GM23248 (cell line): ENCODE measurements around the gene IFT20. TPM values are rescaled to one million over a fixed set of nuclear protein-coding genes. Genes with fewer than 3 reads are reported as not detected.
A peak's percentile ranks its signal among the peaks of the same experiment; 100 is the strongest.

Experiments
- DNase-seq: peaks from one replicate; pipeline ENCODE4 v3.0.0-alpha.2; 2015
- H2AFZ ChIP-seq: fragments of 200-600 bp; sonication (generic); 2 replicates; pipeline ENCODE4 v1.6.1; 2016; ENCODE audit warnings: antibody characterized with exemption
- H3F3A ChIP-seq: fragments of 200-600 bp; sonication (generic); 2 replicates; pipeline ENCODE4 v1.6.1; 2016; ENCODE audit warnings: mild to moderate bottlenecking, antibody characterized with exemption, mixed run types; ENCODE audit not compliant: insufficient read depth
- H3K27ac ChIP-seq: fragments of 200-600 bp; sonication (generic); 2 replicates; pipeline ENCODE4 v1.5.1; 2016; ENCODE audit warnings: mild to moderate bottlenecking
- H3K27me3 ChIP-seq: fragments of 200-600 bp; sonication (generic); replicated peaks from 2 replicates; pipeline ENCODE4 v1.6.1; 2016; ENCODE audit warnings: mild to moderate bottlenecking; ENCODE audit not compliant: insufficient read depth
- H3K36me3 ChIP-seq: fragments of 200-600 bp; sonication (generic); 2 replicates; pipeline ENCODE4 v1.6.1; 2016; ENCODE audit warnings: low read depth, mild to moderate bottlenecking
- H3K4me1 ChIP-seq: fragments of 200-600 bp; sonication (generic); 2 replicates; pipeline ENCODE4 v1.6.1; 2016; ENCODE audit warnings: mild to moderate bottlenecking; ENCODE audit not compliant: insufficient read depth
- H3K4me2 ChIP-seq: fragments of 200-600 bp; sonication (generic); one replicate; pipeline ENCODE4 v1.6.1; 2016; ENCODE audit warnings: mild to moderate bottlenecking; ENCODE audit not compliant: unreplicated experiment
- H3K4me3 ChIP-seq: fragments of 200-600 bp; sonication (generic); 2 replicates; pipeline ENCODE4 v1.5.1; 2016; ENCODE audit warnings: mild to moderate bottlenecking
- H3K79me2 ChIP-seq: fragments of 200-600 bp; sonication (generic); 2 replicates; pipeline ENCODE4 v1.6.1; 2016; ENCODE audit warnings: mild to moderate bottlenecking; ENCODE audit not compliant: insufficient read depth
- H3K9ac ChIP-seq: fragments of 200-600 bp; sonication (generic); 2 replicates; pipeline ENCODE4 v1.6.1; 2016; ENCODE audit warnings: mild to moderate bottlenecking
- H3K9me2 ChIP-seq: fragments of 200-600 bp; sonication (generic); 2 replicates; pipeline ENCODE4 v1.6.1; 2016; ENCODE audit warnings: mixed run types, mild to moderate bottlenecking, moderate library complexity; ENCODE audit not compliant: insufficient read depth
- H3K9me3 ChIP-seq: fragments of 200-600 bp; sonication (generic); one replicate; pipeline ENCODE4 v1.6.1; 2017; ENCODE audit warnings: low read depth
- H4K20me1 ChIP-seq: fragments of 200-600 bp; sonication (generic); 2 replicates; pipeline ENCODE4 v1.6.0; 2016; ENCODE audit not compliant: insufficient read depth
- EZH2 ChIP-seq: fragments of 200-600 bp; sonication (generic); IDR thresholded peaks from 2 replicates; pipeline ENCODE4 v1.6.1; 2018; ENCODE audit warnings: antibody characterized with exemption, mild to moderate bottlenecking; ENCODE audit not compliant: insufficient read depth, poor library complexity, severe bottlenecking
- EZH2phosphoT487 ChIP-seq: fragments of 200-600 bp; sonication (generic); IDR thresholded peaks from 2 replicates; pipeline ENCODE4 v1.6.1; 2018; ENCODE audit warnings: antibody characterized with exemption, moderate library complexity, mild to moderate bottlenecking, low read depth; ENCODE audit not compliant: insufficient read depth
- WGBS, 2 experiments: methylation state at CpG; one replicate each; pipeline ENCODE4 v1.1.6; 2015 to 2017; ENCODE audit warnings: low lambda C conversion rate in 2 of 2, low coverage in 1 of 2; ENCODE audit errors: missing lambda C conversion rate in 2 of 2; 5-methylcytosine and 5-hydroxymethylcytosine counted together
- in situ Hi-C: fragments of 300-500 bp; cut with MboI; formaldehyde crosslinking; loops from 2 replicates; pipeline ENCODE4 v1.15.0; 2020
- polyA plus RNA-seq: library from polyadenylated mRNA; unstranded; fragments of >200 nt; fragmentation: Nextera tagmentation; extraction: Ambion mirVana; gene quantifications from 2 replicates; pipeline ENCODE4 v1.2.1, GENCODE V29; 2016
- total RNA-seq: library from RNA; depleted of rRNA; stranded (reverse); fragments of >200 nt; shearing (Covaris generic); gene quantifications from 2 replicates; pipeline ENCODE4 v1.2.3, GENCODE V29; 2014

IFT20 gene
- total and polyA plus RNA-seq, 2 experiments from 2014 or later: 80.5 to 111 TPM

- in situ Hi-C loops: no loop called here
- Histone ChIP-seq H3F3A (peaks cover 48% of the 10 kb centered on the region), H3K36me3 (peaks cover 44% of the 10 kb centered on the region), H3K79me2 (peaks cover 20% of the 10 kb centered on the region), H4K20me1 (no peaks in the 10 kb centered on the region), H3K9me3 (no peaks in the 10 kb centered on the region), H3K4me2 (no peak overlapping the region), H3K4me3 (no peak overlapping the region), H2AFZ (no peak overlapping the region), H3K9me2 (no peaks in the 10 kb centered on the region), H3K27me3 (no peaks in the 10 kb centered on the region), H3K27ac (0 out of 2 replicates have a peak overlapping the region, but pooled peaks have one; percentile 73), H3K9ac (no peak overlapping the region), H3K4me1 (peaks cover 24% of the 10 kb centered on the region)
- DNase-seq: no peak
- TF ChIP-seq EZH2 (no peak), EZH2phosphoT487 (no peak)
- WGBS, 2 experiments: 90 to 92% methylated on average over 18 to 19 of the region's 19 CpGs
Observed at GRCh38 chr17:28344435-28344901, 9.2 kb upstream of the IFT20 start.

GRCh38 chr17:28344011-28344410 lies 8.7 kb upstream of the IFT20 start:
- Histone ChIP-seq H3K4me3 (no peak overlapping the region), H3F3A (peaks cover 44% of the 10 kb centered on the region), H2AFZ (no peak overlapping the region), H3K4me2 (no peak overlapping the region), H3K9ac (no peak overlapping the region), H3K79me2 (peaks cover 24% of the 10 kb centered on the region), H3K4me1 (peaks cover 24% of the 10 kb centered on the region), H3K9me2 (no peaks in the 10 kb centered on the region), H4K20me1 (no peaks in the 10 kb centered on the region), H3K36me3 (peaks cover 43% of the 10 kb centered on the region), H3K9me3 (no peaks in the 10 kb centered on the region), H3K27ac (no peak overlapping the region), H3K27me3 (no peaks in the 10 kb centered on the region)
- in situ Hi-C loops: no loop called here
- no peak for TF ChIP-seq EZH2
- TF ChIP-seq EZH2phosphoT487: no peak
- 77 to 80% methylated on average over 9 of the region's 9 CpGs for WGBS, 2 experiments
- no peak for DNase-seq

- in situ Hi-C loops: no loop called here
- H3K36me3 ChIP-seq: peaks cover 43% of the 10 kb centered on the region
- H3F3A ChIP-seq: peaks cover 39% of the 10 kb centered on the region
- no peaks in the 10 kb centered on the region for H3K27me3 ChIP-seq
- H3K4me2 ChIP-seq: no peak overlapping the region
- H3K4me1 ChIP-seq: peaks cover 24% of the 10 kb centered on the region
- H4K20me1 ChIP-seq: no peaks in the 10 kb centered on the region
- peaks cover 29% of the 10 kb centered on the region for H3K79me2 ChIP-seq
- 65 to 69% methylated on average over 8 to 10 of the region's 10 CpGs for WGBS, 2 experiments
- H3K4me3 ChIP-seq: no peak overlapping the region
- DNase-seq: no peak
- TF ChIP-seq EZH2phosphoT487 (no peak), EZH2 (no peak)
- H3K9me3 ChIP-seq: no peaks in the 10 kb centered on the region
- H2AFZ ChIP-seq: no peak overlapping the region
- no peak overlapping the region for H3K9ac ChIP-seq
- H3K27ac ChIP-seq: no peak overlapping the region
- H3K9me2 ChIP-seq: no peaks in the 10 kb centered on the region
Observed at GRCh38 chr17:28343491-28343932, 8.2 kb upstream of the IFT20 start.

GRCh38 chr17:28342313-28342712 lies 7.0 kb upstream of the IFT20 start:
- peaks cover 41% of the 10 kb centered on the region for H3K79me2 ChIP-seq
- H3K4me3 ChIP-seq: no peak overlapping the region
- H3K4me1 ChIP-seq: peaks cover 30% of the 10 kb centered on the region
- H4K20me1 ChIP-seq: no peaks in the 10 kb centered on the region; the same call in 1 of the 2 replicates
- TF ChIP-seq EZH2phosphoT487 (no peak), EZH2 (no peak)
- no peaks in the 10 kb centered on the region for H3K9me3 ChIP-seq
- no peak overlapping the region for H3K9ac ChIP-seq
- no peak overlapping the region for H3K27ac ChIP-seq
- H3K36me3 ChIP-seq: peaks cover 39% of the 10 kb centered on the region
- H3F3A ChIP-seq: peaks cover 37% of the 10 kb centered on the region
- H3K4me2 ChIP-seq: no peak overlapping the region
- in situ Hi-C loops: no loop called here
- H3K27me3 ChIP-seq: no peaks in the 10 kb centered on the region
- no peak overlapping the region for H2AFZ ChIP-seq
- DNase-seq: no peak
- no peaks in the 10 kb centered on the region for H3K9me2 ChIP-seq
- WGBS, 2 experiments: 92% methylated on average over 14 of the region's 14 CpGs

- Histone ChIP-seq H2AFZ (no peak overlapping the region), H3K9ac (no peak overlapping the region), H3K4me1 (peaks cover 31% of the 10 kb centered on the region), H3K9me2 (no peaks in the 10 kb centered on the region), H3K4me3 (no peak overlapping the region), H3K79me2 (peaks cover 49% of the 10 kb centered on the region), H3K4me2 (no peak overlapping the region), H3K9me3 (no peaks in the 10 kb centered on the region), H4K20me1 (no peaks in the 10 kb centered on the region; the same call in 1 of the 2 replicates), H3F3A (peaks cover 31% of the 10 kb centered on the region), H3K27me3 (no peaks in the 10 kb centered on the region), H3K27ac (no peak overlapping the region), H3K36me3 (peaks cover 39% of the 10 kb centered on the region)
- in situ Hi-C loops: no loop called here
- 99 to 100% methylated on average over 11 of the region's 11 CpGs for WGBS, 2 experiments
- DNase-seq: no peak
- no peak for TF ChIP-seq EZH2phosphoT487
- no peak for TF ChIP-seq EZH2
Observed at GRCh38 chr17:28341516-28341915, 6.2 kb upstream of the IFT20 start.
